Gastrocnemius medialis (tissue), 4 donors: Measurements from ENCODE around the gene ZPR1. TPM values are rescaled to one million over a fixed set of nuclear protein-coding genes. Genes with fewer than 3 reads are reported as not detected.

Experiments
- ATAC-seq, 2 donors: fragments of 150-250 bp; one replicate each; pipeline ENCODE4 v1.9.1; 2016
- DNase-seq, 2 donors: peaks; one replicate each; pipeline ENCODE4 v3.0.0-alpha.2; 2019
- H3K27ac ChIP-seq, 4 donors: fragments of 200-600 bp; sonication (generic); 1 replicate in 1 of 4; 2 replicates in 3 of 4; pipeline ENCODE4 v1.5.1; 2016 to 2018; ENCODE audit warnings: mild to moderate bottlenecking in 2 of 4, moderate library complexity in 1 of 4
- H3K27me3 ChIP-seq, 3 donors: fragments of 200-600 bp; sonication (generic) in 2 of 3; 1 replicate in 1 of 3; 2 replicates in 2 of 3; pipeline versions ENCODE4 v1.5.1 to v1.6.0; 2016 to 2019; ENCODE audit warnings: mild to moderate bottlenecking in 1 of 3, moderate library complexity in 1 of 3
- H3K36me3 ChIP-seq, 2 donors: fragments of 200-600 bp; sonication (generic) in 1 of 2; one replicate each; pipeline ENCODE4 v1.5.1; 2017 to 2018
- H3K4me1 ChIP-seq, 2 donors: fragments of 200-600 bp; sonication (generic) in 1 of 2; one replicate each; pipeline ENCODE4 v1.5.1; 2016 to 2017; ENCODE audit warnings: mild to moderate bottlenecking in 2 of 2
- H3K4me3 ChIP-seq, 4 donors: fragments of 200-600 bp; sonication (generic) in 3 of 4; 1 replicate in 1 of 4; 2 replicates in 3 of 4; pipeline ENCODE4 v1.5.1; 2016 to 2019; ENCODE audit warnings: mild to moderate bottlenecking in 2 of 4
- H3K9me3 ChIP-seq, 3 donors: fragments of 200-600 bp; sonication (generic) in 2 of 3; 1 replicate in 1 of 3; 2 replicates in 2 of 3; pipeline ENCODE4 v1.5.1; 2016 to 2019
- CTCF ChIP-seq, 5 experiments: fragments of 450-650 bp in 3 of 5; fragments of 200-600 bp in 2 of 5; sonication (generic) in 2 of 5; IDR thresholded peaks in 4 of 5; conservative IDR thresholded peaks in 1 of 5; 1 replicate in 4 of 5; 2 replicates in 1 of 5; pipeline ENCODE4 v1.5.1; 2016 to 2019; ENCODE audit warnings: antibody characterized with exemption in 5 of 5, mild to moderate bottlenecking in 3 of 5, moderate library complexity in 3 of 5
- POLR2A ChIP-seq, 2 donors: fragments of 450-650 bp; IDR thresholded peaks; one replicate each; pipeline ENCODE4 v1.6.1; 2017; ENCODE audit warnings: antibody characterized with exemption in 2 of 2, mild to moderate bottlenecking in 2 of 2, moderate library complexity in 2 of 2
- in situ Hi-C, 4 donors: fragments of 200-750 bp; cut with MboI; loops; one replicate each; pipeline versions ENCODE4 v1.15.0 to v1.8.0; 2017; ENCODE audit warnings: low sequenced_read_pairs in 4 of 4
- intact Hi-C: fragments of 100-400 bp; cut with DNase I; formaldehyde crosslinking; loops from one replicate; pipeline ENCODE4 v1.15.1; 2023; ENCODE audit warnings: low total_unique reads
- total RNA-seq, 4 donors: library from RNA; depleted of rRNA; stranded (reverse); fragments of >200 nt; gene quantifications; one replicate each; pipeline versions ENCODE4 v1.1.0 to v1.2.3, GENCODE V29; 2016

ZPR1 gene
- total RNA-seq, 4 donors from 2014 or later, result 43.3 to 82.5 (median 56.9) TPM

- intact Hi-C loops, result no loop called here
- in situ Hi-C loops, result loop anchor here in 2 of 4 donors (10.0 kb wide), 1 partner anchor 308 kb away; no protein-coding TSS in a partner anchor
- Histone ChIP-seq H3K27me3 (no peaks in the 10 kb centered on the region), H3K36me3 (no peaks in the 10 kb centered on the region), H3K4me1 (peaks cover 1 to 2% of the 10 kb centered on the region in 2 donors), H3K9me3 (no peaks in the 10 kb centered on the region), H3K4me3 (no peak overlapping the region), H3K27ac (no peak overlapping the region)
- ATAC-seq (no peak), DNase-seq (no peak)
- TF ChIP-seq CTCF (IDR thresholded peaks at IDR 0.05 in 4 of 5, conservative IDR thresholded peaks at IDR 0.05 in 1 of 5) (no peak), POLR2A (IDR thresholded peaks at IDR 0.05) (no peak)
Measured at GRCh38 chr11:116796548-116796947, 8.7 kb upstream of the ZPR1 start.

GRCh38 chr11:116794851-116795250 lies 7.0 kb upstream of the ZPR1 start:
- H3K9me3 ChIP-seq, result no peaks in the 10 kb centered on the region
- H3K36me3 ChIP-seq, result no peaks in the 10 kb centered on the region
- no peak for DNase-seq
- in situ Hi-C loops, result loop anchor here in 3 of 4 donors (5.0 to 10.0 kb wide), 2 partner anchors 310 to 312 kb away; no protein-coding TSS in a partner anchor
- H3K27me3 ChIP-seq, result no peaks in the 10 kb centered on the region
- no peak for ATAC-seq
- intact Hi-C loops, result no loop called here
- H3K27ac ChIP-seq, result no peak overlapping the region
- no peak overlapping the region for H3K4me3 ChIP-seq
- TF ChIP-seq POLR2A (IDR thresholded peaks at IDR 0.05) (no peak), CTCF (IDR thresholded peaks at IDR 0.05 in 4 of 5, conservative IDR thresholded peaks at IDR 0.05 in 1 of 5) (no peak)
- H3K4me1 ChIP-seq, result peaks cover 4 to 7% of the 10 kb centered on the region in 2 donors

- DNase-seq, result no peak
- H3K27ac ChIP-seq, result no peak overlapping the region
- in situ Hi-C loops, result loop anchor here in 3 of 4 donors (5.0 to 10.0 kb wide), 2 partner anchors 311 to 314 kb away; no protein-coding TSS in a partner anchor
- peaks cover 4 to 7% of the 10 kb centered on the region in 2 donors for H3K4me1 ChIP-seq
- no peaks in the 10 kb centered on the region for H3K36me3 ChIP-seq
- intact Hi-C loops, result no loop called here
- no peaks in the 10 kb centered on the region for H3K27me3 ChIP-seq
- no peaks in the 10 kb centered on the region for H3K9me3 ChIP-seq
- no peak for ATAC-seq
- H3K4me3 ChIP-seq, result no peak overlapping the region
- TF ChIP-seq CTCF (IDR thresholded peaks at IDR 0.05 in 4 of 5, conservative IDR thresholded peaks at IDR 0.05 in 1 of 5) (no peak), POLR2A (IDR thresholded peaks at IDR 0.05) (no peak)
Measured at GRCh38 chr11:116793772-116794097, 5.9 kb upstream of the ZPR1 start.

- Histone ChIP-seq H3K9me3 (no peaks in the 10 kb centered on the region), H3K4me3 (no peak overlapping the region), H3K27me3 (no peaks in the 10 kb centered on the region), H3K36me3 (no peaks in the 10 kb centered on the region), H3K27ac (no peak overlapping the region), H3K4me1 (peaks cover 7 to 8% of the 10 kb centered on the region in 2 donors)
- TF ChIP-seq POLR2A (IDR thresholded peaks at IDR 0.05), result no peak
- no peak for TF ChIP-seq CTCF (IDR thresholded peaks at IDR 0.05 in 4 of 5, conservative IDR thresholded peaks at IDR 0.05 in 1 of 5)
- in situ Hi-C loops (loop anchor here in 3 of 4 donors (5.0 to 10.0 kb wide), 2 partner anchors 312 to 314 kb away; no protein-coding TSS in a partner anchor), intact Hi-C loops (no loop called here)
- DNase-seq, result no peak
- no peak for ATAC-seq
Measured at GRCh38 chr11:116792869-116793771, 5.3 kb upstream of the ZPR1 start.
